OCI-LY7 (cell line): ENCODE results near the gene ZBTB32. TPM values are rescaled to one million over a fixed set of nuclear protein-coding genes. Genes with fewer than 3 reads are reported as not detected.

Experiments
- BruUV-seq: library from RNA; stranded (reverse); fragments of 400-500 nt; replicated peaks from 2 replicates; lab custom pipeline; 2021; lab: Mats Ljungman, UMichigan
- CTCF ChIA-PET: fragments of 300-600 bp; sonication (Branson Sonifier 250); formaldehyde crosslinking; loops from one replicate; lab custom pipeline; 2022; ENCODE audit warnings: antibody characterized with exemption; ENCODE audit not compliant: unreplicated experiment; lab: Charles Lee
- POLR2A ChIA-PET: fragments of 300-600 bp; sonication (Branson Sonifier 250); formaldehyde crosslinking; loops from one replicate; lab custom pipeline; 2022; ENCODE audit warnings: antibody characterized with exemption; lab: Charles Lee
- DNase-seq: peaks from one replicate; pipeline ENCODE4 v3.0.0-alpha.2; 2015; ENCODE audit warnings: low spot score
- H2AFZ ChIP-seq: fragments of 200-600 bp; sonication (generic), shearing (Covaris generic); 2 replicates; pipeline ENCODE4 v1.6.1; 2014; ENCODE audit warnings: mild to moderate bottlenecking, antibody characterized with exemption, low read length, moderate library complexity
- H3K27ac ChIP-seq: fragments of 200-600 bp; sonication (generic); 2 replicates; pipeline ENCODE4 v1.5.1; 2014; ENCODE audit warnings: mixed run types, low read depth, mild to moderate bottlenecking, moderate library complexity, low read length, inconsistent platforms; ENCODE audit not compliant: poor library complexity, severe bottlenecking
- H3K36me3 ChIP-seq: fragments of 200-600 bp; sonication (generic); 2 replicates; pipeline ENCODE4 v1.6.1; 2014; ENCODE audit warnings: mild to moderate bottlenecking, antibody characterized with exemption, low read length, moderate library complexity, mixed read lengths; ENCODE audit not compliant: insufficient read depth
- H3K4me1 ChIP-seq: fragments of 200-600 bp; sonication (generic); 2 replicates; pipeline ENCODE4 v1.5.1; 2014; ENCODE audit warnings: mild to moderate bottlenecking, low read length; ENCODE audit not compliant: insufficient read depth, poor library complexity, severe bottlenecking
- H3K4me2 ChIP-seq: fragments of 200-600 bp; sonication (generic); 2 replicates; pipeline ENCODE4 v1.6.1; 2014; ENCODE audit warnings: mild to moderate bottlenecking, low read length
- H3K4me3 ChIP-seq: fragments of 200-600 bp; sonication (generic); 2 replicates; pipeline ENCODE4 v1.5.1; 2014; ENCODE audit warnings: mild to moderate bottlenecking, low read depth, low read length; ENCODE audit not compliant: poor library complexity, severe bottlenecking
- H3K79me2 ChIP-seq: fragments of 200-600 bp; sonication (generic); 2 replicates; pipeline ENCODE4 v1.6.1; 2016; ENCODE audit warnings: low read depth, mild to moderate bottlenecking, low read length, moderate library complexity, mixed read lengths; ENCODE audit not compliant: insufficient read depth
- H3K9me2 ChIP-seq: fragments of 200-600 bp; sonication (generic); 2 replicates; pipeline ENCODE4 v1.6.1; 2016; ENCODE audit warnings: mild to moderate bottlenecking, low read length, mixed read lengths; ENCODE audit not compliant: insufficient read depth
- H3K9me3 ChIP-seq: fragments of 200-600 bp; sonication (generic); 2 replicates; pipeline ENCODE4 v1.6.1; 2014; ENCODE audit warnings: mild to moderate bottlenecking, mixed run types, low read length, mixed read lengths
- H4K20me1 ChIP-seq: fragments of 200-600 bp; sonication (generic); 2 replicates; pipeline ENCODE4 v1.6.1; 2014; ENCODE audit warnings: mild to moderate bottlenecking, antibody characterized with exemption, low read length, moderate library complexity, mixed read lengths; ENCODE audit not compliant: insufficient read depth
- EZH2phosphoT487 ChIP-seq: fragments of 200-600 bp; sonication (generic); IDR thresholded peaks from 2 replicates; pipeline ENCODE4 v1.6.1; 2018; ENCODE audit warnings: low read depth, borderline replicate concordance, mild to moderate bottlenecking, mixed run types, antibody characterized with exemption, low read length, moderate library complexity, mixed read lengths
- intact Hi-C: fragments of 100-400 bp; cut with micrococcal nuclease; formaldehyde crosslinking; loops from one replicate; pipeline ENCODE4 v1.10.0; 2022; ENCODE audit not compliant: unreplicated experiment
- total RNA-seq, 2 experiments: library from RNA; depleted of rRNA in 1 of 2; stranded (reverse); fragments of >200 nt in 1 of 2; shearing (Covaris generic) in 1 of 2; gene quantifications; 2 replicates each; pipeline ENCODE4 v1.2.3, GENCODE V29; 2014 to 2022
- TF ChIP-seq, protein P1 (sequence below): fragments of 200-600 bp; sonication (generic); conservative IDR thresholded peaks from 2 replicates; pipeline ENCODE4 v1.5.1; 2014; ENCODE audit warnings: mild to moderate bottlenecking, antibody characterized with exemption, low read length, moderate library complexity, mixed read lengths

The ZBTB32 gene
- total RNA-seq, 2 experiments from 2014 or later, result not detected

DNA sequence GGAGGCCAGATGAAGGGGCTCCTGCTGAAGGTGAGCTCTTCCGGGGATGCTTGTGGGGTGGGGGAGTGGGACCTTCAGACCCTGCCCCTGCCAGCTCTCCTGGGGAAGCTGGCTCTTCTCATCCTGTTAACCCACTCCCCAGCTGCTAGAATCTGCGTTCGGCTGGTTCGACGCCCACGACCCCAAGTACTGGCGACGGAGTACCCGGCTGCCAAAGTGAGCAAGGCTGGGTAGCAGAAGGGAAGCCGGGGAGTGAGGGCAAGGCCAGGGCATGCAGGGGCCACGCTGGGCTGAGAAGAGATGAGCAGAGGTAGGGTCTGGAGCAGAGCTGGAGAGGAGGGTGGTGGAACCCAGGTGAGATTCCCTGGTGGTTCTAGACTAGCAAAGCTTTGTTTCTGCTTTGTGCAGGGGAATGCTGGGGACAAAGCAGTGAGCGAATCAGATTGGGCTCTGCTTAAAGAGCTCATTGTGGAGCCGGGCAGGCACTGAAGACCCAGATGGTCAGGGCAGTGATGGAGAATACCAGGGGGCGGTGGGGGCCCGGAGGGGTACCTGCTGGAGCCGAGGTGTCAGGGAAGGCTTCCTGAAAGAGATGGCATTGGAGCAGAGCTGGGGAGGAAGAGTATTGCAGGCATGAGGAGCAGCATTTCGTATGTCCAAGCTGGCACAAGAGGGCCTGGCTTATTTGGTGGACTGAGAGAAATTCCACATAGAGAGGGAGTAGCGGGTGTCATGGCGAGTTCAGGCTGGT, 23.8 kb downstream of the ZBTB32 start:
- Histone ChIP-seq H3K4me1 (no peaks in the 10 kb centered on the region), H3K9me3 (no peaks in the 10 kb centered on the region), H3K4me3 (no peak overlapping the region), H3K4me2 (no peak overlapping the region), H3K79me2 (no peaks in the 10 kb centered on the region), H3K27ac (no peak overlapping the region), H2AFZ (no peak overlapping the region), H3K9me2 (no peaks in the 10 kb centered on the region), H3K36me3 (peaks cover 98% of the 10 kb centered on the region), H4K20me1 (no peaks in the 10 kb centered on the region)
- intact Hi-C loops, result no loop called here
- TF ChIP-seq, protein P1, sequence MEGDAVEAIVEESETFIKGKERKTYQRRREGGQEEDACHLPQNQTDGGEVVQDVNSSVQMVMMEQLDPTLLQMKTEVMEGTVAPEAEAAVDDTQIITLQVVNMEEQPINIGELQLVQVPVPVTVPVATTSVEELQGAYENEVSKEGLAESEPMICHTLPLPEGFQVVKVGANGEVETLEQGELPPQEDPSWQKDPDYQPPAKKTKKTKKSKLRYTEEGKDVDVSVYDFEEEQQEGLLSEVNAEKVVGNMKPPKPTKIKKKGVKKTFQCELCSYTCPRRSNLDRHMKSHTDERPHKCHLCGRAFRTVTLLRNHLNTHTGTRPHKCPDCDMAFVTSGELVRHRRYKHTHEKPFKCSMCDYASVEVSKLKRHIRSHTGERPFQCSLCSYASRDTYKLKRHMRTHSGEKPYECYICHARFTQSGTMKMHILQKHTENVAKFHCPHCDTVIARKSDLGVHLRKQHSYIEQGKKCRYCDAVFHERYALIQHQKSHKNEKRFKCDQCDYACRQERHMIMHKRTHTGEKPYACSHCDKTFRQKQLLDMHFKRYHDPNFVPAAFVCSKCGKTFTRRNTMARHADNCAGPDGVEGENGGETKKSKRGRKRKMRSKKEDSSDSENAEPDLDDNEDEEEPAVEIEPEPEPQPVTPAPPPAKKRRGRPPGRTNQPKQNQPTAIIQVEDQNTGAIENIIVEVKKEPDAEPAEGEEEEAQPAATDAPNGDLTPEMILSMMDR, result no peak
- TF ChIP-seq EZH2phosphoT487, result no peak
- DNase-seq, result no peak
- CTCF ChIA-PET, result no interaction called here
- BruUV-seq, result no TSS peak
- POLR2A ChIA-PET, result no interaction called here

DNA sequence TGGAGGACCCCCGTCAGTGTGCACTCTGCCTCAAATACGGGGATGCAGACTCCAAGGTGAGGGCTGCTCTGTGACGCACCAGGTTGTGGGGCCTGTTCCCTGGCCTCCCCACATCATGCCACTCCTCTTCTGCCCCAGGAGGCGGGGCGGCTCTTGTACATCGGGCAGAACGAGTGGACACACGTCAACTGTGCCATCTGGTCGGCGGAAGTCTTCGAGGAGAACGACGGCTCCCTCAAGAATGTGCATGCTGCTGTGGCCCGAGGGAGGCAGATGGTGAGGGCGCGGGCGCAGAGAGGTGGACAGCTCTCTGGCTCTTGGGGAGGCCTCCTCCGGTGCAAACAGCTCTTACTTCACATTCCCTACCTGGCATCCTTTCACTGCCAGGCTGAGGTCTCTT, 24.7 kb downstream of the ZBTB32 start:
- ChIA-PET CTCF (no interaction called here), POLR2A (no interaction called here)
- Histone ChIP-seq H3K4me1 (no peaks in the 10 kb centered on the region), H3K27ac (no peak overlapping the region), H3K9me3 (no peaks in the 10 kb centered on the region), H3K4me3 (no peak overlapping the region), H4K20me1 (no peaks in the 10 kb centered on the region), H3K79me2 (no peaks in the 10 kb centered on the region), H2AFZ (no peak overlapping the region), H3K9me2 (no peaks in the 10 kb centered on the region), H3K4me2 (no peak overlapping the region), H3K36me3 (peaks cover 98% of the 10 kb centered on the region)
- TF ChIP-seq, protein P1, result no peak
- no peak for TF ChIP-seq EZH2phosphoT487
- no TSS peak for BruUV-seq
- DNase-seq, result no peak
- intact Hi-C loops, result no loop called here

DNA sequence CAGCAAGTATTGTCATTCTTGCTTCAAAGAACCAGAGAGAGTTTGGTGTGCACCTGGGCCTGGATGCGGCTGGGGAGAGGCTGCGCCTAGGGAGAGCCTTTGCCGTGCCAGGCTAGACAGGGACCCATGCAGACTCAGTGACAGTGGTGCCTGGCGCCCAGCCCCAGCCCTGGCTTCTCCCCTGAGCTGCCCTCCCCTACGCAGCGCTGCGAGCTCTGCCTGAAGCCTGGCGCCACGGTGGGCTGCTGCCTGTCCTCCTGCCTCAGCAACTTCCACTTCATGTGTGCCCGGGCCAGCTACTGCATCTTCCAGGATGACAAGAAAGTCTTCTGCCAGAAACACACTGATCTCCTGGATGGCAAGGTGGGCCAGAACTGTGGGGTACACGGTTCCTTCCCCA, 25.4 kb downstream of the ZBTB32 start:
- Histone ChIP-seq H3K4me1 (no peaks in the 10 kb centered on the region), H3K36me3 (peaks cover 96% of the 10 kb centered on the region), H4K20me1 (no peaks in the 10 kb centered on the region), H3K9me2 (no peaks in the 10 kb centered on the region), H3K9me3 (no peaks in the 10 kb centered on the region), H3K27ac (no peak overlapping the region), H3K4me3 (no peak overlapping the region), H2AFZ (no peak overlapping the region), H3K79me2 (no peaks in the 10 kb centered on the region), H3K4me2 (no peak overlapping the region)
- POLR2A ChIA-PET, result no interaction called here
- CTCF ChIA-PET, result no interaction called here
- no peak for DNase-seq
- no TSS peak for BruUV-seq
- TF ChIP-seq, protein P1, result no peak
- no peak for TF ChIP-seq EZH2phosphoT487
- intact Hi-C loops, result no loop called here
